HepG2 (cell line): ENCODE measurements around the gene MN1. TPM values are rescaled to one million over a fixed set of nuclear protein-coding genes. Genes with fewer than 3 reads are reported as not detected.

Source experiments
- ATAC-seq: fragments of 200-7000 bp; cut with Tn5 transposase; 3 replicates; pipeline ENCODE4 v1.9.1; 2020; ENCODE audit warnings: mild to moderate bottlenecking, moderate library complexity
- BruUV-seq: library from RNA; stranded (reverse); fragments of 400-500 nt; replicated peaks from 2 replicates; lab custom pipeline; 2021; lab: Mats Ljungman, UMichigan
- CTCF ChIA-PET: fragments of 300-600 bp; formaldehyde crosslinking; extraction: SDS; loops from one replicate; lab custom pipeline; 2021; ENCODE audit warnings: low total read pairs, inconsistent platforms, low intra/inter-chr PET ratio; lab: Yijun Ruan, JAX
- POLR2A ChIA-PET: fragments of 350-600 bp; sonication (Branson Sonifier 250); formaldehyde crosslinking; loops from one replicate; lab custom pipeline; 2020; ENCODE audit warnings: antibody characterized with exemption, inconsistent platforms; lab: Yijun Ruan, JAX
- DNase-seq: peaks from one replicate; pipeline ENCODE4 v3.0.0-alpha.2; 2015; ENCODE audit warnings: low spot score
- FAIRE-seq: peaks from 3 replicates; lab custom pipeline; 2011; peaks lifted over from hg19 to GRCh38; lab: Jason Lieb, UNC
- H2AFZ ChIP-seq: one replicate; pipeline ENCODE4 v1.6.1; 2011; ENCODE audit warnings: low read length, inconsistent platforms
- H3K27ac ChIP-seq: fragments of 300-600 bp; 3 replicates; pipeline ENCODE4 v1.8.0; 2011; ENCODE audit warnings: mixed run types, mild to moderate bottlenecking, mixed read lengths, low read length, inconsistent platforms; ENCODE audit not compliant: insufficient read depth; ENCODE audit errors: extremely low read length
- H3K27me3 ChIP-seq, 2 experiments: fragments of 200-600 bp in 1 of 2; 2 replicates in 1 of 2; 3 replicates in 1 of 2; pipeline versions ENCODE4 v1.6.0 to v1.8.0; 2011; ENCODE audit warnings: low read length in 2 of 2, mild to moderate bottlenecking in 2 of 2, moderate library complexity in 2 of 2, inconsistent platforms in 1 of 2; ENCODE audit not compliant: insufficient read depth in 2 of 2, control insufficient read depth in 1 of 2
- H3K36me3 ChIP-seq, 2 experiments: fragments of 200-600 bp in 1 of 2; replicated peaks in 1 of 2; 2 replicates in 1 of 2; 3 replicates in 1 of 2; pipeline versions ENCODE4 v1.5.1 to v1.8.0; 2011; ENCODE audit warnings: low read length in 2 of 2, inconsistent platforms in 1 of 2; ENCODE audit not compliant: insufficient read depth in 2 of 2, control insufficient read depth in 1 of 2
- H3K4me1 ChIP-seq: 2 replicates; pipeline ENCODE4 v1.5.1; 2012; ENCODE audit warnings: low read length, inconsistent platforms; ENCODE audit not compliant: insufficient read depth
- H3K4me2 ChIP-seq: 2 replicates; pipeline ENCODE4 v1.6.0; 2011; ENCODE audit warnings: low read depth, low read length, inconsistent platforms
- H3K4me3 ChIP-seq, 3 experiments: fragments of 200-600 bp in 1 of 3; sonication (generic), shearing (Covaris generic) in 1 of 3; replicated peaks in 1 of 3; 2 replicates each; pipeline ENCODE4 v1.5.1; 2011 to 2016; ENCODE audit warnings: low read length in 3 of 3, inconsistent platforms in 2 of 3, low read depth in 2 of 3, mild to moderate bottlenecking in 2 of 3, control low read depth in 1 of 3, mixed read lengths in 1 of 3; ENCODE audit not compliant: insufficient read depth in 1 of 3
- H3K79me2 ChIP-seq: one replicate; pipeline ENCODE4 v1.6.1; 2011; ENCODE audit warnings: low read length, inconsistent platforms; ENCODE audit not compliant: insufficient read depth
- H3K9ac ChIP-seq: 2 replicates; pipeline ENCODE4 v1.6.0; 2011; ENCODE audit warnings: mild to moderate bottlenecking, low read depth, low read length, inconsistent platforms; ENCODE audit not compliant: insufficient read depth
- H3K9me3 ChIP-seq: 2 replicates; pipeline ENCODE4 v1.5.1; 2012; ENCODE audit warnings: mild to moderate bottlenecking, low read length
- H4K20me1 ChIP-seq: 2 replicates; pipeline ENCODE4 v1.6.0; 2011; ENCODE audit warnings: inconsistent platforms, mild to moderate bottlenecking, low read length, moderate library complexity; ENCODE audit not compliant: insufficient read depth
- ARNT ChIP-seq: fragments of 450-650 bp; IDR thresholded peaks from 2 replicates; pipeline ENCODE4 v1.6.1; 2017
- CCAR2 ChIP-seq: fragments of 200-400 bp; formaldehyde crosslinking; optimal IDR thresholded peaks from 2 replicates; pipeline ENCODE3; 2018; ENCODE audit warnings: low read depth, mild to moderate bottlenecking, low read length, moderate library complexity
- DBP ChIP-seq: sonication (generic); formaldehyde crosslinking; IDR thresholded peaks from 2 replicates; pipeline ENCODE4 v1.4.0; 2020; ENCODE audit warnings: missing genetic modification reagents; ENCODE audit errors: not compliant biosample characterization
- ETS1 ChIP-seq: sonication (generic); formaldehyde crosslinking; IDR thresholded peaks from 2 replicates; pipeline ENCODE4 v1.4.0; 2020; ENCODE audit warnings: missing genetic modification reagents
- FOXO1 ChIP-seq: sonication (generic); formaldehyde crosslinking; IDR thresholded peaks from 2 replicates; pipeline ENCODE4 v1.4.0; 2020; ENCODE audit warnings: missing genetic modification reagents
- HDAC6 ChIP-seq: fragments of 200-600 bp; sonication (generic); IDR thresholded peaks from 2 replicates; pipeline ENCODE4 v1.7.0; 2017; ENCODE audit warnings: mild to moderate bottlenecking, antibody characterized with exemption, low read length, low read depth
- JUND ChIP-seq: sonication (generic); formaldehyde crosslinking; IDR thresholded peaks from 2 replicates; pipeline ENCODE4 v1.8.0; 2022; ENCODE audit warnings: mild to moderate bottlenecking, missing genetic modification reagents
- MAX ChIP-seq: IDR thresholded peaks from 2 replicates; pipeline ENCODE4 v1.6.1; 2012; ENCODE audit warnings: inconsistent platforms
- MLXIP ChIP-seq: sonication (generic); formaldehyde crosslinking; IDR thresholded peaks from 2 replicates; pipeline ENCODE4 v1.9.0; 2021; ENCODE audit warnings: missing genetic modification reagents, borderline replicate concordance
- TARDBP ChIP-seq: sonication (generic); formaldehyde crosslinking; IDR thresholded peaks from 2 replicates; pipeline ENCODE4 v1.8.0; 2022; ENCODE audit warnings: mild to moderate bottlenecking, missing genetic modification reagents
- ZNF224 ChIP-seq: sonication (generic); formaldehyde crosslinking; IDR thresholded peaks from 2 replicates; pipeline ENCODE4 v1.5.0; 2020; ENCODE audit warnings: mild to moderate bottlenecking, missing genetic modification reagents
- ZNF225 ChIP-seq: sonication (generic); formaldehyde crosslinking; IDR thresholded peaks from 2 replicates; pipeline ENCODE4 v1.4.0; 2020; ENCODE audit warnings: mild to moderate bottlenecking, missing genetic modification reagents
- ZNF383 ChIP-seq: sonication (generic); formaldehyde crosslinking; IDR thresholded peaks from 2 replicates; pipeline ENCODE4 v1.4.0; 2020; ENCODE audit warnings: missing genetic modification reagents, mild to moderate bottlenecking, borderline replicate concordance
- WGBS: methylation state at CpG from one replicate; pipeline ENCODE4 v1.1.6; 2017; ENCODE audit warnings: low lambda C conversion rate; 5-methylcytosine and 5-hydroxymethylcytosine counted together
- in situ Hi-C: cut with HindIII; loops from 2 replicates; pipeline ENCODE4 v1.10.0; 2017; ENCODE audit warnings: low pct_unique_long_range_greater_than_20kb; ENCODE audit not compliant: extremely low pct_ligation_motif_present
- intact Hi-C: fragments of 100-400 bp; cut with micrococcal nuclease; formaldehyde crosslinking; loops from one replicate; pipeline ENCODE4 v1.10.0; 2022; ENCODE audit not compliant: unreplicated experiment
- polyA plus RNA-seq, 8 experiments: library from polyadenylated mRNA; depleted of rRNA in 3 of 8; stranded (reverse) in 7 of 8; unstranded in 1 of 8; fragments of >200 nt; fragmentation: Illumina TruSeq in 4 of 8; extraction: Trizol in 4 of 8; gene quantifications; 2 replicates each; pipeline versions ENCODE4 v1.2.1 to v1.2.3, GENCODE V29; 2011 to 2016; ENCODE audit warnings: low read depth in 4 of 8, missing spikeins in 1 of 8, mixed read lengths in 1 of 8; ENCODE audit not compliant: insufficient read depth in 1 of 8
- total RNA-seq, 5 experiments: library from RNA; depleted of rRNA; stranded (reverse); fragments of >200 nt; fragmentation: Illumina TruSeq; extraction: Trizol; gene quantifications; 2 replicates each; pipeline ENCODE4 v1.2.3, GENCODE V29; 2016; ENCODE audit warnings: low read depth in 1 of 5

The MN1 gene
- total and polyA plus RNA-seq, 2 of the 13 experiments (the other 11 are each of a cell fraction or from before 2014, with no cell fraction given): 0.01 TPM; not detected in 1

- ATAC-seq: no peak
- in situ Hi-C loops: no loop called here
These were observed 97.0 kb downstream of the MN1 start for GRCh38 chr22:27704581-27704980.

GRCh38 chr22:27699383-27700019 is 102.1 kb downstream of the MN1 start:
- no TSS peak for BruUV-seq
- ChIA-PET POLR2A (no interaction called here), CTCF (no interaction called here)
- Histone ChIP-seq H2AFZ (no peak overlapping the region), H3K27me3 (peaks cover 1 to 12% of the 10 kb centered on the region in 2 experiments; a peak in 2 of 5 replicates), H3K9ac (no peak overlapping the region), H3K27ac (no peak overlapping the region), H3K4me2 (no peak overlapping the region), H3K9me3 (peaks cover 11% of the 10 kb centered on the region), H3K36me3 (no peaks in the 10 kb centered on the region), H3K79me2 (no peaks in the 10 kb centered on the region), H3K4me3 (no peak overlapping the region), H4K20me1 (no peaks in the 10 kb centered on the region), H3K4me1 (no peaks in the 10 kb centered on the region)
- WGBS: 32% methylated on average over 10 of the region's 10 CpGs
- in situ Hi-C loops: no loop called here
- intact Hi-C loops: no loop called here
- FAIRE-seq: no peak
- ATAC-seq: no peak
- no peak for DNase-seq
- TF ChIP-seq DBP (CRISPR knock-in tag) (no peak), ZNF224 (CRISPR knock-in tag) (no peak), ZNF225 (no peak), MLXIP (CRISPR knock-in tag) (no peak), MAX (no peak), ARNT (no peak), CCAR2 (no peak), FOXO1 (CRISPR knock-in tag) (no peak), HDAC6 (no peak), ZNF383 (CRISPR knock-in tag) (no peak)

More at GRCh38 chr22:27704581-27704980, 97.0 kb downstream of the MN1 start:
- no peak overlapping the region for H2AFZ ChIP-seq
- CTCF ChIA-PET: no interaction called here
- POLR2A ChIA-PET: interaction anchor here (1.1 kb wide), 1 partner anchor 34 kb away, joined by 3 read pairs; no protein-coding TSS in a partner anchor
- no peaks in the 10 kb centered on the region for H4K20me1 ChIP-seq
- no TSS peak for BruUV-seq
- no peak for FAIRE-seq
- H3K27ac ChIP-seq: no peak overlapping the region
- H3K4me3 ChIP-seq: no peak overlapping the region
- TF ChIP-seq ETS1: no peak
- no peak for TF ChIP-seq TARDBP (CRISPR knock-in tag)
- no peak for TF ChIP-seq JUND (CRISPR knock-in tag)
- no peak for DNase-seq
- H3K27me3 ChIP-seq: peaks cover 2 to 22% of the 10 kb centered on the region in 2 experiments; a peak in 2 of 5 replicates
- H3K9me3 ChIP-seq: no peaks in the 10 kb centered on the region
- H3K36me3 ChIP-seq: no peaks in the 10 kb centered on the region
- intact Hi-C loops: no loop called here
- H3K9ac ChIP-seq: no peak overlapping the region
- no peak overlapping the region for H3K4me2 ChIP-seq
- peaks cover 10% of the 10 kb centered on the region for H3K4me1 ChIP-seq
- WGBS: 70% methylated on average over 6 of the region's 6 CpGs
- H3K79me2 ChIP-seq: no peaks in the 10 kb centered on the region
